NT2/D1 (cell line): Measurements from ENCODE around the gene P2RX2.
A peak's percentile ranks its signal among the peaks of the same experiment; 100 is the strongest.

ENCODE experiments used
- DNase-seq: peaks from one replicate; pipeline ENCODE4 v3.0.0-alpha.2; 2011; ENCODE audit warnings: low read depth, low spot score
- H3K27me3 ChIP-seq: 2 replicates; pipeline ENCODE4 v1.6.0; 2011; ENCODE audit warnings: mild to moderate bottlenecking; ENCODE audit not compliant: insufficient read length, insufficient read depth
- H3K36me3 ChIP-seq: 2 replicates; pipeline ENCODE4 v1.6.1; 2011; ENCODE audit warnings: mild to moderate bottlenecking, low read length, mixed read lengths; ENCODE audit not compliant: insufficient read depth, insufficient read length
- H3K4me1 ChIP-seq: 2 replicates; pipeline ENCODE4 v1.5.1; 2011; ENCODE audit not compliant: insufficient read depth, insufficient read length
- H3K4me3 ChIP-seq: 2 replicates; pipeline ENCODE4 v1.5.1; 2011; ENCODE audit warnings: low read depth; ENCODE audit not compliant: insufficient read length
- H3K9ac ChIP-seq: 2 replicates; pipeline ENCODE4 v1.6.0; 2011; ENCODE audit warnings: low read depth; ENCODE audit not compliant: insufficient read length
- H3K9me3 ChIP-seq: 2 replicates; pipeline ENCODE4 v1.5.1; 2011; ENCODE audit warnings: mild to moderate bottlenecking, low read length; ENCODE audit not compliant: insufficient read depth
- SUZ12 ChIP-seq: IDR thresholded peaks from 2 replicates; pipeline ENCODE4 v1.6.1; 2011; ENCODE audit not compliant: insufficient read length, insufficient read depth; ENCODE audit errors: extremely low read depth
- YY1 ChIP-seq: IDR thresholded peaks from 2 replicates; pipeline ENCODE4 v1.6.1; 2011; ENCODE audit not compliant: insufficient read length, insufficient read depth
- ZNF274 ChIP-seq: IDR thresholded peaks from 2 replicates; pipeline ENCODE4 v1.6.1; 2011; ENCODE audit warnings: mild to moderate bottlenecking, low read depth, low read length

The P2RX2 gene

DNA sequence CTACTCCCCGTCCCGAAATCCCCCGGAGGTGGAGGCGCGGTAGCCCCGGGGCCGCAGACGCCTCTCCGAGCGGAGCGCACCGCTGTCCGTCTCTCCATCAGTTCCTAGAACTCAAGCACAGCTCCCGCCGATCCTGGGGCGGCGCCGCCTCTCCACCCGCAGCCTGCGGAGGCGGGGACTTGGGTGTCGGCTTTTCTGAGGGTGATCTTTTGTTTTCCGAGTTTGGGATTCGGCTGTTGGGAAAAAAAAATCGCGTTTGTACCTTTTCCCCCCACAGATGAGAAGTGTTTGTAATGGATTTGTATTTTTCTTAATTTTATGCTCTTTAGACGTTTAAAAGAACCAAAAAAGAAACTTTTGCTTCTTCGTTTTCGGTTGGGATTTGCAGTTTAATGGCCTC lies 34.8 kb upstream of the P2RX2 start:
- H3K9ac ChIP-seq = peak overlapping the region; percentile 61
- no peaks in the 10 kb centered on the region for H3K9me3 ChIP-seq
- H3K4me1 ChIP-seq = peaks cover 7% of the 10 kb centered on the region
- TF ChIP-seq SUZ12 = no peak
- no peak for TF ChIP-seq YY1
- H3K27me3 ChIP-seq = peaks cover 37% of the 10 kb centered on the region
- DNase-seq = no peak
- H3K36me3 ChIP-seq = peaks cover 30% of the 10 kb centered on the region
- peak overlapping the region; percentile 21 for H3K4me3 ChIP-seq

DNA sequence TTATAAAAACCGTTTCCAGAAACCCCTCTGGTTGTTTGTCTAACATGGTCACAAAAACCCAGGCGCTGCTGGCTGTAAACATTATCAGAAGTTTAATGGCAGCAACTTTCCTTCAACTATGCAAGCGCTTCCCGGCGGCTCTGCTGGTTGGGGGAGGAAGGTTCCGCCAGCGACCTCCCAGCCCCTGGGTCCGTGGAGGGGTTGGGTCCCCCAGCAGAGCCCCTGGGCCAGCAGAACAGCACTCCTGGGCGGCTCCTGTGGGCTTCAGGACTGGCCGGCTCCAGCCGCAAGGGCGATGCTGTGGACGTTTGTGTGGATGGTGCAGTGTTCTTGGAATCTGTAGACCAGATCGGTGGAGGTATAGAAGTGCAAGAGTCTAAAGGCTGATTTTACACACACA lies 34.1 kb upstream of the P2RX2 start:
- Histone ChIP-seq H3K36me3 (peaks cover 29% of the 10 kb centered on the region), H3K4me3 (no peak overlapping the region), H3K4me1 (peaks cover 7% of the 10 kb centered on the region), H3K27me3 (peaks cover 44% of the 10 kb centered on the region), H3K9ac (no peak overlapping the region), H3K9me3 (no peaks in the 10 kb centered on the region)
- no peak for TF ChIP-seq YY1
- no peak for TF ChIP-seq SUZ12
- TF ChIP-seq ZNF274 = no peak
- DNase-seq = no peak

DNA sequence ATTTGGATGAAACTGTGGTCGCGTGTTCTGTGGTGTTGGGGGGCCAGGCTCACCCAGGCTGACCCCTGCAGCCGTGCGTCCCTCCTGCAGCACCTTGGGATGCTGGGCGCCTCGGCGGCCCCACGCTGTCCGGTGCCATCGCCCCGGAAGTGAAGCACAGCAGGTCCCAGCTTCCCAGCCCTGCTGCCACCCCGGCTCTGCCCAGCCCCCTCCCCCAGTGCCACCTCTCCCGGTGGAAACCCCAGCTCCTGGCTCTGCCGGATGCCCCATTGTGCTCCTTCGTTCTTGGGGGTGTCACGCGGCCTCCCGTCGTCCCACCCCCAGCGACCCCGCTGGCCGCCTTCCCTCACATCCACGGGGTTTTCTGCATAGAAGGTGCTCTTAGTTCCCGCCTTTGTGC lies 33.4 kb upstream of the P2RX2 start:
- Histone ChIP-seq H3K9me3 (no peaks in the 10 kb centered on the region), H3K9ac (no peak overlapping the region), H3K4me3 (no peak overlapping the region), H3K4me1 (peaks cover 7% of the 10 kb centered on the region), H3K27me3 (peaks cover 51% of the 10 kb centered on the region), H3K36me3 (peaks cover 23% of the 10 kb centered on the region)
- TF ChIP-seq SUZ12 (no peak), YY1 (no peak), ZNF274 (no peak)
- DNase-seq = no peak

DNA sequence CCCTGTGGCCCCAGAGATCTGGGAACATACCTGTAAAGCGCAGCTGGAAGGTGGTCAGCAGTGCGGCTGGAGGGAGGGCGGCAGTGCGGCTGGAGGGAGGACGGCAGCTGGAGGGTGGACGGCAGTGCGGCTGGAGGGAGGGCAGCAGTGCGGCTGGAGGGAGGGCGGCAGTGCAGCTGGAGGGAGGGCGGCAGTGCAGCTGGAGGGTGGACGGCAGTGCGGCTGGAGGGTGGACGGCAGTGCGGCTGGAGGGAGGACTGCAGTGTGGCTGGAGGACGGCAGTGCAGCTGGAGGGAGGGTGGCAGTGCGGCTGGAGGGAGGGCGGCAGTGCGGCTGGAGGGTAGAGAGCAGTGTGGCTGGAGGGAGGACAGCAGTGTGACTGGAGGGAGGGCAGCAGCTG lies 31.6 kb upstream of the P2RX2 start:
- no peak for DNase-seq
- peaks cover 10% of the 10 kb centered on the region for H3K36me3 ChIP-seq
- no peak overlapping the region for H3K9ac ChIP-seq
- no peaks in the 10 kb centered on the region for H3K9me3 ChIP-seq
- no peak overlapping the region for H3K4me3 ChIP-seq
- TF ChIP-seq ZNF274 (no peak), SUZ12 (no peak), YY1 (no peak)
- H3K4me1 ChIP-seq = peaks cover 7% of the 10 kb centered on the region
- H3K27me3 ChIP-seq = peaks cover 66% of the 10 kb centered on the region

DNA sequence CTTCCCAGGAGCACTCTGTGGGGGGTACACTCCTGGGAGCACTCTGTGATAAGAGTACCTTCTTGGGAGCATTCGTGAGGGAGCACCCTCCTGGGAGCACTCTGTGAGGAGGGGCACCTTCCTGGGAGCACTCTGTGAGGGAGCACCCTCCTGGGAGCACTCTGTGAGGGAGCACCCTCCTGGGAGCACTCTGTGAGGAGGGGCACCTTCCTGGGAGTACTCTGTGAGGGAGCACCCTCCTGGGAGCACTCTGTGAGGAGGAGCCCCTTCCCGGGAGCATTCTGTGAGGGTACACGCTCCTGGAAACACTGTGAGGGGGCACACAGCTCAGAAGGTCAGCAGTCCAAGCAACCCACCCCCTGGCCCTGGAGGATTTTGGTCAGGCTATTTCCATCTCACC lies 30.8 kb upstream of the P2RX2 start:
- no peak overlapping the region for H3K9ac ChIP-seq
- DNase-seq = no peak
- no peaks in the 10 kb centered on the region for H3K9me3 ChIP-seq
- H3K4me3 ChIP-seq = no peak overlapping the region
- peaks cover 74% of the 10 kb centered on the region for H3K27me3 ChIP-seq
- no peak for TF ChIP-seq SUZ12
- no peak for TF ChIP-seq YY1
- no peak for TF ChIP-seq ZNF274
- peaks cover 6% of the 10 kb centered on the region for H3K36me3 ChIP-seq
- H3K4me1 ChIP-seq = peaks cover 7% of the 10 kb centered on the region

DNA sequence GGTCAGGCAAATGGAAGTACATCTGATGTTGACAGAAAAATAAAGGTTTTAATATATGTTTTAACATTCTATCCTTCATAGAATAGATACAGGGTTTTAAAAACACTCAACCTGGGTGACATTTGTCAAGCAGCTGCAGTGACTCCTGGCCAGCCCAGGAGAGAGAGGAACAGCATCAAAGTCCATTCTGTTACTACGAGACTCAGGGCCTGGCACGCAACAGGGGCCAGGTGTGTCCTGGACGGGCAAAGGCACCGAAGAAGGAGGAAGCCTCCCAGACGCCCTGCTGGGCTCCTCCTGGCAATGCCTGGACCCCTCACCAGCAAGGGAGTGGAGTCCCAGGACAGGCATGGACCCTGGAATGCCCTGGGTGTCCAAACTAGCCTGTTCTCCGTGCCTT lies 30.3 kb upstream of the P2RX2 start:
- no peak for TF ChIP-seq YY1
- TF ChIP-seq SUZ12 = no peak
- TF ChIP-seq ZNF274 = no peak
- no peak overlapping the region for H3K4me3 ChIP-seq
- peaks cover 7% of the 10 kb centered on the region for H3K4me1 ChIP-seq
- peaks cover 6% of the 10 kb centered on the region for H3K36me3 ChIP-seq
- H3K27me3 ChIP-seq = peaks cover 79% of the 10 kb centered on the region
- no peak for DNase-seq
- H3K9ac ChIP-seq = no peak overlapping the region
- H3K9me3 ChIP-seq = no peaks in the 10 kb centered on the region

DNA sequence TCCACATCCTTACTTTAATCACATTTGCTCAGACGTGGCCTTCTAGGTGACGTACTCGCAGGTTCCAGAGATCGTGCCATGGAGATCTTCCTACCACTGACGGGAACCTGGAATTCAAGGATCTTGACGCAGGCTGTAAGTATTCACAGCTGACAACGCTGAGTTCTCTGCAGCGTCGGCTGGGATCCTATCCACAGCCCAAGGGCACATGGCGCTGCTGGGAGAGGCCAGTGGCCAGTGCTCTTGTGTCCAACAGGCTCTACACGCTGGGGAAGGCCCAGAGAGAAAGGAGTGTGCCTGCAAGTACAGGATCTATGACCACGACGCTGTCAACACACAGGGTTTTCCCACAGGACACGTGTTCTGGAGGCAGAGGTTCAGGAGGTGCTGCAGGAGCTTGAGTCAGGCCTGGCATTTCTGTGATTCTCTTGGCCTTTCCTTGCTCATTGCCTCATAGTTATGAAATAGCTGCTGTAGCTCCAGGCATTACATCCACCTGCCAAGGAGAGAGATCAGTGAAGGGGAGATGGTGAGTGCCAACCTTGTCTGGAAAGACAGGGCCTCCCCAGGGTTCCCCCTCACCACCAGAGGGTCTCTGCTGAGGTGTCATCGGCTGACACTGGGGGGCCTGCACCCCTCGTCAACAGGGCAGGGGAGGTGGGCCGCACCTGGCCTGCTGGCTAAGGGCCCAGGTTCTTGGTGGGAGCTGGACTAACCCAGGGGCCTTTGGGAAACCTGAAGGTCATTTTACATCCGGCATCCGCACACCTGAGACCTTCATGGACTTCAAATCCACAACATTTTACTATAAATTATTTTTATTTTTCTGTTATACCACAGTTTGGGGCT lies 29.5 kb upstream of the P2RX2 start:
- Histone ChIP-seq H3K36me3 (peaks cover 6% of the 10 kb centered on the region), H3K9ac (no peak overlapping the region), H3K4me1 (peaks cover 7% of the 10 kb centered on the region), H3K27me3 (peaks cover 86% of the 10 kb centered on the region), H3K4me3 (no peak overlapping the region), H3K9me3 (no peaks in the 10 kb centered on the region)
- TF ChIP-seq SUZ12 (no peak), YY1 (no peak), ZNF274 (no peak)
- DNase-seq = no peak
